AG09309 (cell line): ENCODE data around the gene NRCAM.

Source experiments
- DNase-seq: peaks from one replicate; pipeline ENCODE4 v3.0.0-alpha.2; 2010; ENCODE audit warnings: low read depth
- H3K4me3 ChIP-seq: 2 replicates; pipeline ENCODE4 v1.5.1; 2011; ENCODE audit warnings: mild to moderate bottlenecking, low read depth, low read length, moderate library complexity; ENCODE audit not compliant: control insufficient read depth
- CTCF ChIP-seq: IDR thresholded peaks from 2 replicates; pipeline ENCODE4 v1.5.1; 2011; ENCODE audit warnings: mild to moderate bottlenecking, low read depth, low read length, inconsistent platforms; ENCODE audit not compliant: insufficient read depth, control insufficient read depth; ENCODE audit errors: missing control alignments

NRCAM gene

GRCh38 chr7:108234971-108235450 is 221.2 kb downstream of the NRCAM start:
- no peak for DNase-seq
- no peak for TF ChIP-seq CTCF

GRCh38 chr7:108234281-108234680 is 222.0 kb downstream of the NRCAM start:
- DNase-seq, result no peak
- TF ChIP-seq CTCF, result no peak

More at GRCh38 chr7:108234971-108235450, 221.2 kb downstream of the NRCAM start:
- no peak overlapping the region for H3K4me3 ChIP-seq

GRCh38 chr7:108232076-108232475 is 224.2 kb downstream of the NRCAM start:
- H3K4me3 ChIP-seq, result no peak overlapping the region
- no peak for TF ChIP-seq CTCF
- no peak for DNase-seq

More at GRCh38 chr7:108234281-108234680, 222.0 kb downstream of the NRCAM start:
- H3K4me3 ChIP-seq, result no peak overlapping the region

GRCh38 chr7:108231221-108231620 is 225.0 kb downstream of the NRCAM start:
- no peak overlapping the region for H3K4me3 ChIP-seq
- DNase-seq, result no peak
- no peak for TF ChIP-seq CTCF

GRCh38 chr7:108227366-108227765 is 228.9 kb downstream of the NRCAM start:
- no peak overlapping the region for H3K4me3 ChIP-seq
- TF ChIP-seq CTCF, result no peak
- no peak for DNase-seq

GRCh38 chr7:108226816-108227299 is 229.4 kb downstream of the NRCAM start:
- no peak for TF ChIP-seq CTCF
- DNase-seq, result no peak
- H3K4me3 ChIP-seq, result no peak overlapping the region

- no peak overlapping the region for H3K4me3 ChIP-seq
- TF ChIP-seq CTCF, result no peak
- no peak for DNase-seq
Observed at GRCh38 chr7:108225531-108226181, 230.6 kb downstream of the NRCAM start.
